Measurements from ENCODE around the gene CLUH.
"Not testable (repeated sequence)": the region's sequence is repeated elsewhere in the genome, so short reads cannot be mapped to it uniquely, and the experiment has no call there.

Gene CLUH

DNA sequence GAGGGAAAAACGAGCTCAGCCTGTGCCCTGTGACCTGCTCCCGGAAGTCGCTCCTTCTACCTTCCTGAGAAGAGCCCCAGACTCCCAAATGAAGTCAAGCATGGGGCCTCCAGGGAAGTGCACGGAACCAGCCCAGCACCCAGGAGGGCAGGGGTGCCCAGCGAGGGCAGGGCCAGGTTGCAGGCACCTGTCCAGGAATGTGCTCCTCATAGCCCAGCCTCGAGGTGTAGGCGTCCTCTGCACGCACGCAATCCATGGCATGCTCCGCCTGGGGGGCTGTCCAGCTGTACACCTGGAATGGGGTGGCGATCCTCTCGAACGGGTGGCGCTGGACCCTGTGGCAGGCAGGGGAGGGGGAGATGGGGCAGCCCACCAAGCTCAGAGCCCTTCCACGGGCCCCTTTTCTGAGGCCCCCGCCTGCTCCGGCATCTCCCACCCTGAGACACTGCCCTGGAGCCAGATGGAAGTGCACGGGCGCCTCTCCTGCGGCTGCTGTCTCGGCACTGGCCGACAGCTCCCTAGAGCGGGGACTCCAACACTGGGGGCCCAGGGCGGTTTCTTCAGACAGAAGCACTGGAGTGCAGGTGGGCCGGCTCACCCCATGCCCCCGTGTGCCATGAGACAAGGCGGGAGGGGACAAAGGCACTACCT is 10.9 kb downstream of the CLUH start:
- no peak for DNase-seq

DNA sequence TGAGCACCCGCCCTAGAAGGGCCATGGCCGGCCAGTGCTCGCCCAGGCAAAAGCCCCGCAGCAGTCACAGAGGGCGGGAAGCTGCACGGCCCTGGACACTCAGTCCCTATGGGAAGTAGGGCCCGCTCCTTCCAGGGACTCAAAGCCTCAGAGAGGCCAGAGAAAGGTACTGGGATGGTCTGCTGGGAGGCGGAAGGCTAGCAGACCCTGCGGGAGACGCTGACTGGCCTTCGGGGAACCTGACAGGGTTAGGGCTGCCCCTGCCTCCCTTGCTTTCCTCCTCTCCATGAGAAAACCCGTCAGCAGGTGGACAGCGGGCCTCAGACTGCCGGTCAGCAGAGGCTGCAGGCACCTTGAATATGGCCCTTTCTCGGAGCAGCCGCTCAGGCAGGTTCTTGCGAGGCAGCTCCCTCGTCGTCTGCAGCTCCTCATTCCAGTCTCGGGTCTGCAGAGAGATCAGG is 11.5 kb downstream of the CLUH start:
- DNase-seq: no peak

DNA sequence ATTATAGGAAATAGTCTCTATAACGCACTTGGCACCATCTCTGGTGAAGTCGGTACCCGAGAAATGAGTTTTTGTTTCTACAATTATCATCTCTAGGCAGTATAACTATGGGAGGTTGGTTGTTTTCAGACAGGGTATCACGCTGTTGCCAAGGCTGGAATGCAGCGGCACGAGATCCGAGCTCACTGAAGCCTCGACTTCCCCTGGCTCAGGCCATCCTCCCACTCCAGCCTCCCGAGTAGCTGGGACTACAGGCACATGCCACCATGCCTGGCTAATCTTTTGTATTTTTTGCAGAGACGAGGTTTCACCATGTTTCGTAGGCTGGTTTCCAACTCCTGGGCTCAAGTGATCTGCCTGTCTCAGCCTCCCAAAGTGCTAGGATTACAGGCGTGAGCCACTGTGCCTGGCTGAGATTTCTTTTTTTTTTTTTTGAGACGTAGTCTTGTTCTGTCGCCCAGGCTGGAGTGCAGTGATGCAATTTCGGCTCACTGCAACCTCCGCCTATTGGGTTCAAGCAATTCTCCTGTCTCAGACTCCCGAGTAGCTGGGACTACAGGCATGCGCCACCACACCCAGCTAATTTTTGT is 12.3 kb downstream of the CLUH start:
- DNase-seq: not testable (repeated sequence)

DNA sequence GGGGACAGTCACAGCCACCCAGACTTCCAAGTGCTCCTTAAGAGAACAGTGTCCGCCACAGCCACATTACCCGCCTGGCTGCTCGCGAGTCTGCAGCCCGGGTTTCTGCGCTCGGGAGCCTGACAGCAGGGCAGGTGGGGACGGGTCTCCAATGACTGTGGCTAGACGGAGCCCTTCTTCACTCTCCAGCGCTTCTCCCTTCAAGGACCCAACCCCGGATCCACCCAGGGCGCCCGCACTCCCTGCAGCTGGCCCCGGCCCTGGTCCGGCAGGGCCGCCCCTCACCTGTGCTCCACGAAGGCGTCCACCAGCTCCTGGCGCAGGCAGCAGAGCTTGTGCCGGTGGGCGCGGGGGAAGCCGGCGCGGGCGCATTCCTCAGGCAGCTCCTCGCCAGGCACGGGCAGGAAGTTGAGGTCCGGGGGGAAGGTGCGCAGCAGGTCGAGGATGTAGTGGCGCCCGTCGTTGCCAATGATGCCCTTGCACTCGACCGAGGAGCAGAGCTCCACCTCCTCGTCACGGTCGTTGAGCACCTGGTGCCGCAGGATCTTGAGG is 13.9 kb downstream of the CLUH start:
- no peak for DNase-seq

DNA sequence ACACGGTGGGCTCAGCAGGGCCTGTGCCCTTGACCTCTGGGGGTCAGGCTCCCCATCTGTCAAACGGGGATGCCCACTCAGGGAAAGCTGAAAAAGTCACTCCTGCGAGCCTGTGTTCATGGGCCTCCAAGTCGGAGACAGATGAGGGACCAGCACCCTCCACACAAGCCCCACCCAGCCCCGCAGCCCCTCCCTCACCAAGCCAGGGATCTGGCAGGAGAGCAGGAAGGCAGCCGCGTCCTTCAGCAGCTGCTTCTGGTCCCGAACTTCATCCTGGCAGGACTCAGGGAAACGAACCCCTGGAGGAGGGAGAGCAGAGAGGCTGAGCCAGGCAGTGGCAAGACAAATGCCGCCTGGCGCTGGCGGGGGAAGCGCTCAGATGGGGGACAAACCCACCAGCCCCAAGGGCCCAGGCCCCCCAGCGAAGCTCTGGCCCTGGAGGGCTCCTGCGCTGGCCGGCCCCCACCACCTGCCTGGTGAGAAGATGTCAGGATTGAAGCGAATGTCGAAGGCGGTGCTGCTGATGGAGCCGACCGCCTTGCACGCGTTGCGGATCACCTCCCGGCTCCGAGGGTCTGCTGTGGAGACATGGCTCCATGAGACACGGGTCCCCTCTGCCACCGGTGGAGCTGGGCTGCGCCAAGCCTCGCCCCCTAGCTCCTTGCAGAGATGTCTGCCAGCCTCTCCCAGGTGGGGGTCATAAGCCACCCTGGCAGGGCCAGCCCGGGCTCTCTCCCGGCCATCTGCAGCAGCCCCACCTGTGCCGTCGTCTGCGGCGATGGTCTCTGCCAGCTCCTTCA is 15.4 kb downstream of the CLUH start:
- DNase-seq: no peak

DNA sequence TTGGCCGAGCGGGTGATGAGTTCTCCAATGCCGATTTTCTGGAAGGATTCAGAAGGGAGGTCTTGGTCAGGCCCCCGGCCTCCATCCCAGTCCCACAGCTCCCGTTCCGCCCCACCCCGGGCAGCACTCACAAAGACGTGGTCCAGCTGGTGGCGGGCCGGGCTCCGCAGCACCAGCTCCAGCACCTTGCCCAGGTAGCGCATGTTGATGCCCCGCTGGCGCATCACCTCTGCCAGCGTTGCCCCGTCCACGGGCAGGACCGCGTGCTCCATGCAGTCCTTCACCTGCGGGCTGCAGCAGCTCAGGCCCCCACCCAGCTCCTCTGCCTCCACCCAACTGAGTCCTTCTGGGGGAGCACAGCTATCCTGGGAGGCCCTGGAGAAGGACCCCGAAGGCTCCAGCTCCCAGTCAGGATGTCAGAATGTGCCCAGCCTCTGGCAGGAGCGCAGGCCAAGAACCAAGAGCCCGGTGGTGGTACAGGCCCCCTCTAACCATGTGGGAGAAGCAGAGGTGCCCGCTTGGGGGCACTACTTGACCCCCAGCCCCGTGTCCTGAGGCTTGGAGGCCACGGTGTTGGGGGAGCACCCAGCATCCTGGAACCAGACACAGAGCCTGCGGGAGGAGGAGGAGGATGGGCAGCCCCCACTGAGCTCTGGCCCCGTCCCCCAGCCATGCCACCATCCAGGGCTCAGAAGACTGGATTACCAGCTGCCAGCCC is 16.2 kb downstream of the CLUH start:
- no peak for DNase-seq

DNA sequence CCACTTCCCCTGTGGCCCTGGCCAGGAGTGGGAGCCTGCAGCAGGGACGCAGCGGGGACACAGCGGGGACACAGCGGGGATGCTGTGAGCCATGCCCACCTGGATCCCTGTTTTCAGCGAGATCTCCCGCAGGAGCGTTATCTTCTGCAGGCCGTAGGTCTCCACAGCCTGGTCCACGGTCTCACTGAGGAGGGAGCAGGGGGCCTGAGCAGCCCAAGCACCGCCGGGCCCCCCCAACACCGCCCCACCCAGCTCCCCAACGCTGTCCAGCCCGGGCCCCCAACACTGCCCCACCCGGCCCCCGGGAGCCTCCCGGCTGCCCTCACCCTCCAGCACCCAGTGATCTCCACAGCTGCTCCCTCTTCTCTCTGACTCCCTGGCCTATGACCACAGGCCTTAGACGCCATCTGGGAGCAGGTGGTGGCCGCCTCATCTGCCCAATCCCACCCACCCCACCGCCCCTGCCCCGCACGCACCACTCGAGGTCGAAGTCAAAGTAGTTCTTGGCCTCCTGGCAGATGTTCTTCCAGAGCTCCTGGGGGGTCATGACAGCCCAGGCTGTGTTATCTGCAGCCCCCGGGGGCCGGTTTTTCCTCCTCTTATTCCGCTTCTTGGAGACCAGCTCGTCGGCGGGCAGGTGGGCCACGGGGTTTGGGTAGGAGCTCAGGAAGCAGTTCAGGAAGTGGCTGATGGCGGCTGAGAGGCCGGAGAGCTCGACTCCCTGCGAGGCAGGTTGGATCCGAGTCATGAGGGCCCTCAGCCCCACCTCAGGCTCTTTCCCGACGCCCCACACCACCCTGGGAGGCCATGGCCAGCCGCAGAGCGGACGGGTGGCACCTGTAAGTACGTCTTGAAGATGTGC is 17.0 kb downstream of the CLUH start:
- DNase-seq: no peak

DNA sequence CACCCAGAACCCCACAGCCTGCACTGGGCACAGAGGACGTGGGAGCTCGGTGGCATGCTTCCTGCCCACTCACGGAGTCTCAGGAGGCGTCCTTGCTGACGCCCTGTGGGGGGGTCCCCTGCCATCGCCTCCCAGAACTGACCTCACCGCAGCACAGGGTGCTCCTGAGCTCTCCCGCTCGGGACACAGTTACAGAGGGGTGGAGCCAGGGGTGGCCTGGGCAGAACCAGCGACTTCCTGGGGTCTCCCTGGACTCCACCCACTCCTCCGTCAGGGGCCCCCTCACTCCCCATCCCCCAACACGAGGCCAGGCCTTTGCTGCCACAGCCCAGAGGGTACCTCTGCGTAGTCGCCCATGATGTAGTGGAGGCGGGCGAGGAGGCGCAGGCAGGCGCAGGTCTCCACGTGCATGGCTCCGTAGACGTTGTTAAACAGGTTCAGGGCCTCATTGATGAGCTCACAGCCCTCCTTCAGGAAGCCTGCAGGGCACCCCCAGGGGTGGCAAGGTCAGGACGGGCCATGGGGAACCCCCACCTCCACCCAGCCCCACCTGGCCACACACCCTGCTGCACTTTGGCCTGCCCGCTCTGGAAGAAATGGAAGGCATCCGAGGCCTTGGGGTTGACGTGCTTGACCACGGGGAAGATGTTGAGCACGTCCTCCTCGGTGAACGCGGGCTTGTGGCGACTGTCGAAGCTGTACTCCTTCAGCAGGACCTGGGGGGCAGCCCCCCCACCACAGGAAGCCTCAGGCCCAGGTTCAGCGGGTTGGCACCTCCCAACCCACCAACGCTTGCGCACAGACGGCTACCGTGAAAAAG is 17.8 kb downstream of the CLUH start:
- DNase-seq: no peak

DNA sequence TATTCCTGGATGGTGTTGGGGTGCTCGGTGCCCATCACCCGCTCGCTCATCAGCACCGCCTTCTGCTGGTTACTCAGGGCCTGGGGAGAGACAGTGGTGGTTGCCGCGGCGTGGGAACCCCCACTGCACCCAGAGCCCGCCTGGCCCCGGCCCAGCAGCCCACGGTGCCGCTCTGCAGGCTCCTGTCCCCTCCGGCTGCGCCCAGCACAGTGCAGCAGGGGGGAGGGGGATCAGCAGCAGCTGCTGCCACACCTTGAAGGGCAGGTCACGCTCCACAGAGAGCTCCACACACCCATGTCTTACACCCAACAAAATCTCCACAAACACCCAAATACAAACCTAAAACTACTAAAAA is 18.8 kb downstream of the CLUH start:
- no peak for DNase-seq

DNA sequence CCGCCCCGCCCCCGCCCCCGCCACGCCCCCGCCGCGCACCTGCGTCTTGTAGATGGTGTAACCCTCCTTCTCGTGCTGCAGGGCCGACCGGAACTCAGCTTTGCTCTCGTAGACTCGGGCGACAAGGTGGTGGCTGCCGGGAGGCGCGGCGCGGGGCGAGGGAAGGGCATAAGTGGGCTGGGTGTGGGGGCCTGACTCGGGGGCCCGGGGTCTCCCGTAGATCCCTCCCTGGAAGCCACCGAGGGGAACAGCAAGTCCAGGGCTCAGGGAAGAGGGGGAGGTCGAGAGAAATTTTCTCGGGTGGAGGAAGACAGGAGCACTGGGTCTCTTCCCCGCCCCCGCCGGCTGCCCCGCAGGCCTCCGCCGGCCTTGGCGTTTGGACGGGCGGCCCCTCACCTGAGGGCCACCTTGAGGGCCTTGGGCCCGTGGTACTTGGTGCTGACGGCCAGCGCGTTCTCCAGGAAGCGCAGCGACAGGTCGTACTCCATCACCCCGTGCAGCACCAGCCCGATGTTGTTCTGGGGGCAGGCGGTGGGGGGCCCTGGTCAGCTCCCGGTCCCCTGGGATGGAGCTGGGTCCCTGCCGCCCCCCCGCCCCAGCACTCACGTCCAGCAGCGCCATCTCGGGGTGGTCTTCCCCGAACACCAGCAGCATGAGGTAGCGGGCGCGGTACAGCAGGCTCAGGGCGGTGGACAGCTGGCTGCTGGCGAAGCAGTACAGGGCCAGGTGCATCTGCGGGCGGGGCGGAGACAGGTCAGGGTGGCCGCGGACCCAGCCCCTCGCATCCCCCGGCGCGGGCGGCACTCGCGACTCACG is 19.4 kb downstream of the CLUH start:
- no peak for DNase-seq

DNA sequence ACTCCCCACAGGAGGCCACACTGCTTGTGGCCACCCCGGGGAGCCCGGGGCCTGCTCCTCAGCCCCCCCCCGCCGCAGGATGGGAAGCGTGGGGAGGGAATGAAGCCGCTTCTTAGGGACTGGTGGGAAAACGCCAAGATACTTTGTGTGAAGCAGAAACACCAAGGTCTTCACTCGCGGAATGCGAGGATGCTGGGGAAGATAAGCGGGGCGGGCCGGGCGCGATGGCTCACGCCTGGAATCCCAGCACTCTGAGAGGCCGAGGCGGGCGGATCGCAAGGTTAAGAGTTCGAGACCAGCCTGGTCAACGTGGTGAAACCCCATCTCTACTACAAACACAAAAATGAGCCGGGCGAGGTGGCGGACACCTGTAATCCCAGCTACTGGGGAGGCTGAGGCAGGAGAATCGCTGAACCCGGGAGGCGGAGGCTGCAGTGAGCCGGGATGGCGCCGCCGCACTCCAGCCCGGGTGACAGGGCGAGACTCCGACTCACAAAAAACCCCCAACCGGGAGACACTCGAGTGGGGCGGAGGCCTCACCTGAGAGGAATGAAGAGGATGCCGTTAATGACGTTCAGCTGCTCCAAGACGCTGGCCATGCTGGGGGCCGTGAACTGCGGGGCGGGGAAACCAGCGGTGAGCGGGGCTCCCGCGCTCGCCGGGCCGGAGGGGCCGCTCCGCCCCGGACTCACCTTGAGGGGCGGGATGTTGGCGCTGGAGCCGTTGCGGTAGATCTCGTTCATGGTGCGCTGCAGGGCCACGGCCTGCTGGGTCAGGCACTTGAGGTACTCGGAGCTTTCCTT is 20.3 kb downstream of the CLUH start:
- DNase-seq: no peak

DNA sequence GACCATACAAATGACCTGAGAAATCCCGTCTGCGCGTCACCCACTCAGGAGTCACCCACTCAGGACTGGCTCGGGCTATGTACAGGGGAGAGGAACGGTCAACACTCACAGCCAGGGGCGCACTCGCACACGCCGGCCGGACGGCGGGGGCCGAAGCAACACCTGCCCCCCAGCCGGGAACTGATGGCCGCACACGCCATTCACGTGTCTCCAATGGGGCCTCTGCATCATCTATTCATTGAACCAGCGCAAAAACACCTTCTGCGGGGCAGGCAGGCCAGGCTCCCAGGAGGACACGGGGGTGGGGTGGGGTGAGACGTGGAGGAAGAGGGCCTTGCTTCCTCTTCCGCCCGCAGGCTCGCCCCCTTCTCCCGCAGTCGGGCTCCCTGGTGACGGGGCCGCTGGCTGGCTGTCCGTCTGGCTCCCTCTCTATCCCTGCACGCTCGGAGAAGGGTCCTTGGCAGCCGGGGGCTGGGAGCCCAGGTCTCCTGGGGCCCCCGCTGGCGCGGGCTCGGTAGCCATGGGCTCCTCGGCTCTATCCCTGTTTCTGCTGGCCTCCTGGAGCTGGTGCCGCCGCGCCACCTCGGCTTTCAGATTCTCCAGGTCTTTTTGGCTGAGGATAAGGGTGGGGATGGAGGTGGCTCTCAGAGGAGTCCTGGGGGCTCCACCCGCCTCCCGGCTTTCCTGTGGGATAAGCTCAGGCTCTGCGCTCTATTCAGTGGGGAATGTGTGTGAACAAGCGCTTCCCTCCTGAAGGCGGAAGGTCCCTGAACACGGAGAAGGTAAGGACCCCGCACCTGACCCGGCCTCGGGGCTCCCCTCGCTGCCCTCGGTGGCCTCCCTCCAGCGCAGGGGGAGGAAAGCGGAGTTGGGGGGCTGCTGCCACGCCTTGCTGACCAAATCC is 21.1 kb downstream of the CLUH start:
- no peak for DNase-seq

DNA sequence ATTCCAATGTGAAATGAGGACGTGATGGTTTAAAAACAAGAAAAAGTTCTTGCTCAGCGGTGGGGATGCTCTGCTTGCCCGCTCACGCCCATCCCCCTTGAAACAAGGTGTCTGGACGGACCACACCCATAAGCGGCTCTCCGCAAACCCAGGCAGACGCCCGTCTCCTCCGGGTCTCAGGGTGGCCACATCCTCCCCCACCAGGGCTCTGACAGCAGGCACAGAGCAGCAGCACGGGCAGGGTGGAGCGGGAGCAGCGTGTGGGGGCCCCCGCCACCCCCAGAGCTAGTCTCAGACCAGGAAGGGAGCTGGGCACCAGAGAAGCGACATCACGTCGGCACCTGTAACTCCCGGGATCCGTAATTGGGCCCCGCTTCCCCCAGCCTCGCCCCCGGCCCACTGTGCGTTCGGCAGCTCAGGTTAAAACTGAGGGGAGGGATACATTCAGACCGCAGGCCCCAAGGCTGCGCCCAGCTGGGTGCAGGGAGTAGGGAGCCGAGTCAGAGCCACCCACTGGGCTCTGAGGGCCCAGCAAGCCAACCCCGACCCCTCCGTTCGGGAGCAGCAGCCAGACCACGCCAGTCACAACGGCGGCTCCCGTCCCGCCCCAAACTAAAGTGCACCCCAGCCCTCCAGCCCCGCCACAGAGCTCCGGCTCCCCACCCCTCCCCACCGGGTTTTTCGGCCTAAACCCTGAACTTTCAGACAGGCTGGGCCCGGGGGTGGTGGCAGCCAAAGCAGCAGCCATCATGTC is 22.0 kb downstream of the CLUH start:
- DNase-seq: peak; percentile 43

DNA sequence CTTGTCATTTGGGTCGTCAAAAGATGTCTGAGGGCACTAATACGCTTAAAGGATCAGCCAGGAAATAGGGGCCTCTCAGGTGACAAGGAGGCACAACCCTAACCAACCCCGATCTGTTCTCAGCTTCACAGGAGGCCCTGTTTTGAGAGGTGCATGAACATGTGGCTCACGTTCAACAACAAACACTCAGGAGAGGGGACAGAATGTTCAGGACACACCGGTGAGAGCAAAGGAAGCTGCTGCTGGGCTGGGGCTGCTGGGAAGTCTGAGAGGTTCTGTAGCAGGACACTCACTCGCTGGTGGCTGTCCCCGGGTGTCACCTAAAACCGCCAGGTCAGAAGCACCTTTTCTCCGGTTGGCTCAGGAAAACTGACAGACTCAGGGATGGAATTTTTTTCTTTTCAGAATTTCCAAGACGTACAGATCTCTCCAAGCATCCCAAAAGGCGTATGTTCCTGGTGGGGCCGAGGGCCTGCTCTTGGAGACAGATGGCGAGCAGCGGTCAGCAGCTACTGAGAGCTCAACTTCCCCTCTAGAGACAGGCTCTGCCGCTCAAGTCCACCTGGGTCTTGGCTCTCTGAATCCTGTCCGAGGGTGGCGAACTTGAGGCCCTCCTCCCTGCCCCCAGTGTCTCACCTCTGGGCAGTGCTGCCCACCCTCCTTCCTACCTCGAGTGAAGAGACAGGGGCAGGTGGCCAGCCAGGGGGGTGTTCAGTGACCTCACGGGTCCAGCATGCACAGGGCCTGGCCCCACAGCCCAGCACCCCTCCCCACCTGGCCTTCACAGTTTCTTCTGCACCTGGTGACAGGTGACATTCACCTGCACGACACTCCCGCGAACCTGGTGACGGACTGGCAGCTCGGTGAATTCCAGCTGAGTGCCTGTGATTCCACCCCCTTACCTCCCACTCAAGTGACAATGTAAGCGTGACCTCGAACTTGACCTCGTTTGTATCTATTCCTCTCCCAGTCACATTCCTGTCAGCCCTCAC is 22.9 kb downstream of the CLUH start:
- no peak for DNase-seq

DNA sequence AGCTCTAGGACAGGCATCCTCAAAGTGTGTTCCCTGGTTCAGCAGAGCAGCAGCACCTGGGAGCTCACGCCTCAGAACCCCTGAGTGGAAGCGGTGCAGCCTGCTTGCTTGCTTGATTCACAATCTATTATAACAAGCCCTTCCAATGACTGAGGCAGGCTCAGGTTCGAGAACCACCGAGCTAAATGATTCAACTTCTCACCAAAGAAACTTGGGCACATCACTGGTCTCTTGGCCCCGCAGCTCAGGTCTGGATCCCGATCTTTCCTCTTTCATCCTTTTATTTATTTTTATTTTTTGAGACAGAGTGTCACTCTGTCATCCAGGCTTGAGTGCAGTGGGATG is 24.5 kb downstream of the CLUH start:
- DNase-seq: no peak

DNA sequence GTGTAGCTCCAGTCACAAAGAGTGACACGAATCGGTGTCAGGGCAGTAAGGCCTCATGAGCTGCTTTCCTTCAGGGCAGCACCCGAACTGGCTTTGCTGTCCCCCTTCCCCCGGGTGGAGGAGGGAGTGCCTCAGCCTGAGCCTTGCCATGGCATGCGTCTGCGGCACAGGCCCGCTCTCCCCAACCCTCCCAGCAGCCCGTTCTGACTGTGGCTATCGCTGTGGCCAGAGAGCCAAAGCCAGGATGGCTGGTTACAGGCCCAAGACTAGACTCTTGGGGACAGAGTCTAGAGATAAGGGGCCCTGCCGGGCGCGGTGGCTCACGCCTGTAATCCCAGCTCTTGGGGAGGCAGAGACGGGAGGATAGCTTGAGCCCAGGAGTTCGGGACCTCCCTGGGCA is 25.9 kb downstream of the CLUH start:
- DNase-seq: no peak

DNA sequence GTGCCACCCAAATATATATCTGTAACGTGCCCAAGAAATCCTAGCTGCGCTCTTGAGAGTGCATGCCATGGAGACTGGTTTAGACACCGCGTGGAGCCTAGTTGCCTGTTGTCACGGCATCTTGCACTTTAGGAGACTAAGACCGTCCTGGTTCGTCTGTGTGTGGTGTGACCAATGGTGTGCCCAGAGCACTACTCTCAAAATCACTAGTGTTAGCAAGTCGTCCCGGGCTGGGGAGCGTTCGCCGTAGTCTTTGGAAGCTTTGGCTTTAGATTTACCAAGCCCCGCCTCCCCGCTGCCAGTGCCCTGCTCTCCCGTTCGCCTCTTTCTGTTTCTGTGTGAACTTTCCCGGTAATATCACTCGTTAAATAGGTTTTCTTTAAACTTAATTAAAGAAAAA is 27.0 kb downstream of the CLUH start:
- DNase-seq: no peak

All from CD4-positive, alpha-beta T cell treated with Interferon gamma for 1 hour (primary cell).